Fibroblast of pulmonary artery (primary cell): ENCODE results near the gene ZNF587B.
A peak's percentile ranks its signal among the peaks of the same experiment; 100 is the strongest.

Experiments
- DNase-seq: peaks from one replicate; pipeline ENCODE4 v3.0.0-alpha.2; 2010; ENCODE audit warnings: low read depth
- H3K4me3 ChIP-seq: replicated peaks from 2 replicates; pipeline ENCODE4 v1.5.1; 2011; ENCODE audit warnings: low read depth, mild to moderate bottlenecking, control low read depth, low read length, moderate library complexity
- TF ChIP-seq, protein P1 (sequence below): IDR thresholded peaks from 2 replicates; pipeline ENCODE4 v1.5.1; 2011; ENCODE audit warnings: mild to moderate bottlenecking, control low read depth, low read length, inconsistent platforms; ENCODE audit errors: missing control alignments

Gene ZNF587B

DNA sequence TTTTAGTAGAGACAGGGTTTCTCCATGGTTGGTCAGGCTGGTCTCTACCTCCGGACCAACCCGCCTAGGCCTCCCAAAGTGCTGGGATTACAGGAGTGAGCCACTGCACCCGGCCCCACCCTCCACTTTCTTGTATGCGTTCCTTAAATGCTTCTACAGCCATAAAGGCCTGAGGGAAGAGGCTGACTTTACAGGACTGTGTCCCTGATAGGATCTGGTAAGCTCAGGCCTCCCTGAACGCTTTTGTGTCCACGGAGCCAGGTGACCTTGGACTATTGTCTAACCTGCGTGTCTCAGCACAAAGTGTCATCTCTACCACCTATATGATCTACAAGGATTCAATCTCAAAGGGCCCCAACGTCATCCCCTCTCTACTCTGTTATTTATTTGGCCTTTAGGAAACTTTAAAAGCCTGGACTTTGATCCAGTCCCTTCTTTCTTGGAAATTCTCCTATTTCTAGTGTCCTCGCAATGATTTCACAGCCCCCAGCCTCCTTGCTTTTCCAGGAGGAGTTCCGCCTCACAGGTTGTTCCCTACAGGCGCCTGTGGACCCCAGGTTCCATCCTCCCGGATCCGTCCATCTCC lies 16.1 kb upstream of the ZNF587B start:
- peak overlapping the region; percentile 94 for H3K4me3 ChIP-seq
- TF ChIP-seq, protein P1, sequence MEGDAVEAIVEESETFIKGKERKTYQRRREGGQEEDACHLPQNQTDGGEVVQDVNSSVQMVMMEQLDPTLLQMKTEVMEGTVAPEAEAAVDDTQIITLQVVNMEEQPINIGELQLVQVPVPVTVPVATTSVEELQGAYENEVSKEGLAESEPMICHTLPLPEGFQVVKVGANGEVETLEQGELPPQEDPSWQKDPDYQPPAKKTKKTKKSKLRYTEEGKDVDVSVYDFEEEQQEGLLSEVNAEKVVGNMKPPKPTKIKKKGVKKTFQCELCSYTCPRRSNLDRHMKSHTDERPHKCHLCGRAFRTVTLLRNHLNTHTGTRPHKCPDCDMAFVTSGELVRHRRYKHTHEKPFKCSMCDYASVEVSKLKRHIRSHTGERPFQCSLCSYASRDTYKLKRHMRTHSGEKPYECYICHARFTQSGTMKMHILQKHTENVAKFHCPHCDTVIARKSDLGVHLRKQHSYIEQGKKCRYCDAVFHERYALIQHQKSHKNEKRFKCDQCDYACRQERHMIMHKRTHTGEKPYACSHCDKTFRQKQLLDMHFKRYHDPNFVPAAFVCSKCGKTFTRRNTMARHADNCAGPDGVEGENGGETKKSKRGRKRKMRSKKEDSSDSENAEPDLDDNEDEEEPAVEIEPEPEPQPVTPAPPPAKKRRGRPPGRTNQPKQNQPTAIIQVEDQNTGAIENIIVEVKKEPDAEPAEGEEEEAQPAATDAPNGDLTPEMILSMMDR, result no peak

DNA sequence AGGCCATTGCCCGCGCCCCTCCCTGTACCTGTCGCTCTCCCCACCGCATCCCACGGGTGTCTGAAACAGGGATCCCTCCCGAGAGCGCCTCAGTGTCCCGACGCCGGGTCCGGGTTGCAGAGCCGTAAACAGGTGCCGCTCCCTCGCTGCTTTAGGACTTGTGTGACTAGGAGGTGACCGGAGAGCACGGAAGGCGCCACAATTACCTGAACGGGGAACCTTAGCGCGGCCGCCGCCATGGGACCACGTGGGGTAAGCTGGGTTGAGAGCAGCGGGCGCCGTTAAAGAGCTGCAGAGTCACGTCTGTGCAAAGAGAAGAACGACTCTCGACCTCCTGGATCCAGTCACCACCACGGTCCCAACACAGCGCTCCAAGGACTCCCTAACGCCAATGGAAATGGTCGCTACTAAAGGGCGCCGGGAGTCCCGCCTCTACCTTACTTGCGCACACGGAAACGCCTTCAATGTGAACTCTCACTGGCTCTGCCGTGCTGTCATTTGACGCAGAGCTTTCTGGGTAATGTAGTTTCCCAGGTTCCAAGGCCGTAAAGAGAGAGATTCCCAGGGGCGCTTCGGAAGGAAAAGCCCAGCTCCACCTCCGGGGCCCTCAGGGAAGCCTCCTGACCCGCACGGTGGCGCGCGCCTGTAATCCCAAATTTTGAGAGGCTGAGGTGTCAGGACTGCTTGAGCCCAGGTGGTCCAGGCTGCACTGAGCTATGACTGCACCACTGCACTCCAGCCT lies 15.4 kb upstream of the ZNF587B start, which contains the start of gene ZNF552:
ZNF552 (minus strand) TSS at position 409 of the 742 bp plus-strand sequence; CDS start at position 239, 170 bp downstream.
- H3K4me3 ChIP-seq, result peak within 1 kb of the TSS; percentile 94
- DNase-seq, result peak; percentile 94
- TF ChIP-seq, protein P1, result no peak

More for the DNA sequence above, 16.1 kb upstream of the ZNF587B start:
- no peak for DNase-seq

DNA sequence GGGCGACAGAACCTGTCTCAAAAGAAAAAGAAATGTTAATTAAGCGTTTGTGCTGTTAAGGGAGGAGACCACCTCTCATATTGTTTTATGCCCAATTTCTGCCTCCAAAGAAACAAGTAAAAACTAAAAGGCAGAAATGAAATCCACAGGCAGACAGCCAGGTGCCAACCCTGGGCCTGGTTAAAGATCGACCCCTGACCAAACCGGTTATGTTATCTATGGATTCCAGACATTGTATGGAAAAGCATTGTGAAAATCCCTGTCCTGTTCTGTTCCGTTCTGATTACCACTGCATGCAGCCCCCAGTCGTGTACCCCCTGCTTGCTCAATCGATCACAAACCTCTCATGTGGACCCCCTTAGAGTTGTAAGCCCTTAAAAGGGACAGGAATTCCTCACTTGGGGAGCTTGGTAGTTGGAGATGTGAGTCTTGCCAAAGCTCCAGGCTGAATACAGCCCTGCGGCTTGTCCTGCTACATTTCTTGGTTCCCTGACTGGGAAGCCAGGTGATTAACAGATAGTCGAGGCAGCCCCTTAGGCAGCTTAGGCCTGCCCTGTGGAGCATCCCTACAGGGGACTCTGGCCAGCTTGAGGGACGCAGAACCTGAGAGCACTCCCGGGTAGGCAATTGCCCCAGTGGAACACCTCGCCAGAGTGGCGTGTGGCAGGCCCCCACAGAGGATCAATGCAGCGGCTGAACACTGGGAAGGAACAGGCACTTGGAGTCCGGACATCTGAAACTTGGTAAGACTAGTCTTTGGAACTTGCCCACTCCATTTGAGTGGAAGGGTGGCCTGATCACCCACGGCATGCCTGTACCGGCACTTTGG lies 14.6 kb upstream of the ZNF587B start:
- H3K4me3 ChIP-seq, result peak overlapping the region; percentile 94
- DNase-seq, result no peak
- TF ChIP-seq, protein P1, result no peak

DNA sequence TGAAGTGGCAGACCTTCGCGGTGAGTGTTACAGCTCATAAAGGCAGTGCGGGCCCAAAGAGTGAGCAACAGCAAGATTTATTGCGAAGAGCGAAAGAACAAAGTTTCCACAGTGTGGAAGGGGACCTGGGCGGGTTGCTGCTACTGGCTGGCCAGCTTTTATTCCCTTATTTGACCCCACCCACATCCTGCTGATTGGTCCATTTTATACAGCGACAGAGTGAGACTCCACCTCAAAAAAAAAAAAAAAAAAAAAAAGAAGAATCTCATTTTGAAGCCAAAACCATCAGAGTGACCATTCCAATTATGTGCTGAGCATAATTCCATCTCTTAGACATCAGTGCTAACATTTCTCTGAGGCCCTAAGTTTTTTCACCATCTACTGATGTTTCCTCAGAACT lies 13.4 kb upstream of the ZNF587B start:
- H3K4me3 ChIP-seq, result no peak overlapping the region
- DNase-seq, result no peak
- TF ChIP-seq, protein P1, result no peak

DNA sequence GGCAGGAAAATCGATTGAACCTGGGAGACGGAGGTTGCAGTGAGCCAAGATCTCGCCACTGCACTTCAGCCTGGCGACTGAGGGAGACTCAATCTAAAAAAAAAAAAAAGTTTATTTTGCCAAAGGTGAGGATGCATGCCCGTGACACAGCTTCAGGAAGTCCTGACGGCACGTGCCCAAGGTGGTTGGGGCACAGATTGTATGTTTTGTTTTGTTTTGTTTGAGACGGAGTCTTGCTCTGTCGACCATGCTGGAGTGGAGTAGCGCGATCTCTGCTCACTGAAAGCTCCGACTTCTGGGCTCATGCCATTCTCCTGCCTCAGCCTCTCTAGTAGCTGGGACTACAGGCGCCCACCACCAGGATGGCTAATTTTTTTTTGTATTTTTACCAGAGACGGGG lies 12.1 kb upstream of the ZNF587B start:
- TF ChIP-seq, protein P1, result no peak
- no peak overlapping the region for H3K4me3 ChIP-seq
- DNase-seq, result no peak

DNA sequence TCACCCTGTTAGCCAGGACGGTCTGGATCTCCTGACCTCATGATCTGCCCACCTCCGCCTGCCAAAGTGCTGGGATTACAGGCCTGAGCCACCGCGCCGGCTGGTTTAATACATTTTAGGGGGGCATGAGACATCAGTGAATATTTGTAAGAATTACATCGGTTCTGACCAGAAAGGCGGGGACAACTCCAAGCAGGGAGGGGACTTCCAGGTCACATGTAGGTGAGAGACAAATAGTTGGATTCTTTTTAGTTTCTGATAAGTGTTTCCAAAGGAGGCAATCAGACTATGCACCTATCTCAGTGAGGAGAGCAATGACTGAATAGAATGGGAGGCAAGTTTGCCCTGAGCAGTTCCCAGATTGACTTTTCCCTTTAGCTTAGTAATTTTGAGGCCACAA lies 11.7 kb upstream of the ZNF587B start:
- TF ChIP-seq, protein P1, result no peak
- no peak overlapping the region for H3K4me3 ChIP-seq
- no peak for DNase-seq
